BE2C (cell line): ENCODE measurements around the gene ZFAND6.

ENCODE experiments used
- DNase-seq: peaks from one replicate; pipeline ENCODE4 v3.0.0-alpha.2; 2020
- H3K27me3 ChIP-seq: fragments of 250-450 bp; sonication (Bioruptor Pico); 2 replicates; pipeline ENCODE4 v1.5.1; 2020; ENCODE audit warnings: mild to moderate bottlenecking
- H3K36me3 ChIP-seq: fragments of 250-450 bp; sonication (Bioruptor Pico); 2 replicates; pipeline ENCODE4 v1.5.1; 2020; ENCODE audit warnings: mild to moderate bottlenecking
- H3K4me1 ChIP-seq: fragments of 250-450 bp; sonication (Bioruptor Pico); 2 replicates; pipeline ENCODE4 v1.5.1; 2020
- H3K4me3 ChIP-seq: 2 replicates; pipeline ENCODE4 v1.5.1; 2011; ENCODE audit warnings: low read depth, low read length
- H3K9me3 ChIP-seq: fragments of 250-450 bp; sonication (Bioruptor Pico); 2 replicates; pipeline ENCODE4 v1.5.1; 2020
- CTCF ChIP-seq: IDR thresholded peaks from 2 replicates; pipeline ENCODE4 v1.5.1; 2012; ENCODE audit warnings: mild to moderate bottlenecking, low read depth, low read length

ZFAND6 gene

GRCh38 chr15:80182611-80183261 lies 123.3 kb downstream of the ZFAND6 start:
- DNase-seq, result no peak
- Histone ChIP-seq H3K36me3 (no peaks in the 10 kb centered on the region), H3K9me3 (no peaks in the 10 kb centered on the region), H3K27me3 (no peaks in the 10 kb centered on the region), H3K4me3 (no peak overlapping the region), H3K4me1 (no peaks in the 10 kb centered on the region)
- TF ChIP-seq CTCF, result no peak

GRCh38 chr15:80183306-80183705 lies 123.8 kb downstream of the ZFAND6 start:
- Histone ChIP-seq H3K4me1 (no peaks in the 10 kb centered on the region), H3K27me3 (no peaks in the 10 kb centered on the region), H3K4me3 (no peak overlapping the region), H3K36me3 (no peaks in the 10 kb centered on the region), H3K9me3 (no peaks in the 10 kb centered on the region)
- TF ChIP-seq CTCF, result no peak
- no peak for DNase-seq

- no peaks in the 10 kb centered on the region for H3K36me3 ChIP-seq
- peak; percentile 39 for TF ChIP-seq CTCF
- H3K9me3 ChIP-seq, result no peaks in the 10 kb centered on the region
- no peaks in the 10 kb centered on the region for H3K27me3 ChIP-seq
- DNase-seq, result no peak
- H3K4me3 ChIP-seq, result no peak overlapping the region
- no peaks in the 10 kb centered on the region for H3K4me1 ChIP-seq
Observed at GRCh38 chr15:80183886-80184285, 124.4 kb downstream of the ZFAND6 start.

- TF ChIP-seq CTCF, result no peak
- no peak for DNase-seq
Observed at GRCh38 chr15:80184554-80184953, 125.1 kb downstream of the ZFAND6 start.

GRCh38 chr15:80185152-80185551 lies 125.7 kb downstream of the ZFAND6 start:
- TF ChIP-seq CTCF, result no peak
- no peaks in the 10 kb centered on the region for H3K4me1 ChIP-seq
- no peaks in the 10 kb centered on the region for H3K36me3 ChIP-seq
- H3K9me3 ChIP-seq, result no peaks in the 10 kb centered on the region
- no peak for DNase-seq
- no peak overlapping the region for H3K4me3 ChIP-seq
- no peaks in the 10 kb centered on the region for H3K27me3 ChIP-seq

More at GRCh38 chr15:80184554-80184953, 125.1 kb downstream of the ZFAND6 start:
- no peaks in the 10 kb centered on the region for H3K4me1 ChIP-seq
- no peaks in the 10 kb centered on the region for H3K36me3 ChIP-seq
- no peaks in the 10 kb centered on the region for H3K27me3 ChIP-seq
- H3K9me3 ChIP-seq, result no peaks in the 10 kb centered on the region
- H3K4me3 ChIP-seq, result no peak overlapping the region

GRCh38 chr15:80186066-80186465 lies 126.6 kb downstream of the ZFAND6 start:
- Histone ChIP-seq H3K9me3 (no peaks in the 10 kb centered on the region), H3K27me3 (no peaks in the 10 kb centered on the region), H3K4me3 (no peak overlapping the region), H3K36me3 (no peaks in the 10 kb centered on the region), H3K4me1 (no peaks in the 10 kb centered on the region)
- TF ChIP-seq CTCF, result no peak
- DNase-seq, result no peak
